H1 (cell line): ENCODE data around the gene WDSUB1. TPM values are rescaled to one million over a fixed set of nuclear protein-coding genes. Genes with fewer than 3 reads are reported as not detected.

ENCODE experiments used
- CTCF ChIA-PET: fragments of 300-600 bp; sonication (Branson Sonifier 250); formaldehyde crosslinking; loops from one replicate; lab custom pipeline; 2021; ENCODE audit not compliant: partially characterized antibody; lab: Charles Lee
- POLR2A ChIA-PET: fragments of 300-600 bp; sonication (Branson Sonifier 250); formaldehyde crosslinking; loops from one replicate; lab custom pipeline; 2021; ENCODE audit warnings: inconsistent platforms; ENCODE audit not compliant: partially characterized antibody; lab: Charles Lee
- DNase-seq, 2 experiments: peaks; one replicate each; pipeline versions ENCODE4 v3.0.0 to v3.0.0-alpha.2; 2010 to 2022; ENCODE audit warnings: low spot score in 2 of 2, low read depth in 1 of 2, mixed read lengths in 1 of 2
- FAIRE-seq: peaks from 2 replicates; lab custom pipeline; 2011; peaks lifted over from hg19 to GRCh38; lab: Jason Lieb, UNC
- H2AFZ ChIP-seq: 2 replicates; pipeline ENCODE4 v1.8.1; 2012; ENCODE audit warnings: low read length, inconsistent platforms
- H2AK5ac ChIP-seq: 2 replicates; pipeline ENCODE4 v1.6.1; 2013; ENCODE audit warnings: low read depth, low read length
- H2BK120ac ChIP-seq: replicated peaks from 2 replicates; pipeline ENCODE3; 2013; ENCODE audit warnings: low read depth, low read length, inconsistent platforms
- H2BK12ac ChIP-seq: 2 replicates; pipeline ENCODE4 v1.6.1; 2013; ENCODE audit warnings: low read depth, low read length
- H2BK15ac ChIP-seq: 2 replicates; pipeline ENCODE4 v1.6.1; 2013; ENCODE audit warnings: low read length
- H2BK20ac ChIP-seq: 2 replicates; pipeline ENCODE4 v1.6.1; 2013; ENCODE audit warnings: low read length
- H2BK5ac ChIP-seq: 2 replicates; pipeline ENCODE4 v1.6.1; 2013; ENCODE audit warnings: low read depth, low read length
- H3K14ac ChIP-seq: 2 replicates; pipeline ENCODE4 v1.6.1; 2013; ENCODE audit warnings: inconsistent platforms; ENCODE audit not compliant: insufficient read length
- H3K18ac ChIP-seq: 2 replicates; pipeline ENCODE4 v1.6.1; 2013; ENCODE audit warnings: low read length; ENCODE audit errors: extremely low read depth
- H3K23ac ChIP-seq: 2 replicates; pipeline ENCODE4 v1.6.1; 2013; ENCODE audit warnings: inconsistent platforms; ENCODE audit not compliant: insufficient read length
- H3K23me2 ChIP-seq: 2 replicates; pipeline ENCODE4 v1.6.1; 2013; ENCODE audit warnings: low read depth, low read length
- H3K27ac ChIP-seq: 2 replicates; pipeline ENCODE4 v1.6.1; 2011; ENCODE audit warnings: low read depth, low read length, inconsistent platforms
- H3K27me3 ChIP-seq, 4 experiments: replicated peaks in 1 of 4; 1 replicate in 1 of 4; 2 replicates in 3 of 4; pipeline versions ENCODE4 v1.6.1 to v1.8.1; 2011 to 2013; ENCODE audit warnings: low read length in 3 of 4, mild to moderate bottlenecking in 3 of 4, inconsistent platforms in 2 of 4, mixed read lengths in 2 of 4, moderate library complexity in 1 of 4; ENCODE audit not compliant: control insufficient read depth in 3 of 4, insufficient read depth in 3 of 4; ENCODE audit errors: extremely low read depth in 1 of 4
- H3K36me3 ChIP-seq, 4 experiments: 2 replicates each; pipeline versions ENCODE4 v1.6.1 to v1.8.1; 2011 to 2013; ENCODE audit warnings: mild to moderate bottlenecking in 4 of 4, low read length in 3 of 4, moderate library complexity in 2 of 4, control low read depth in 1 of 4, inconsistent platforms in 1 of 4; ENCODE audit not compliant: insufficient read depth in 4 of 4, control insufficient read depth in 2 of 4
- H3K4ac ChIP-seq: replicated peaks from 2 replicates; pipeline ENCODE3; 2013; ENCODE audit warnings: low read length, low read depth, mixed read lengths, inconsistent platforms; ENCODE audit not compliant: insufficient read length
- H3K4me1 ChIP-seq, 4 experiments: replicated peaks in 1 of 4; 1 replicate in 1 of 4; 2 replicates in 3 of 4; pipeline versions ENCODE4 v1.6.1 to v1.8.1; 2011 to 2013; ENCODE audit warnings: low read length in 3 of 4, inconsistent platforms in 2 of 4, mixed read lengths in 1 of 4; ENCODE audit not compliant: insufficient read depth in 4 of 4, control insufficient read depth in 3 of 4
- H3K4me2 ChIP-seq, 2 experiments: 2 replicates each; pipeline versions ENCODE4 v1.6.1 to v1.8.1; 2011 to 2013; ENCODE audit warnings: low read depth in 2 of 2, low read length in 2 of 2, control low read depth in 1 of 2, inconsistent platforms in 1 of 2, mild to moderate bottlenecking in 1 of 2; ENCODE audit not compliant: insufficient read depth in 1 of 2
- H3K4me3 ChIP-seq, 4 experiments: fragments of 200-600, 300-600 bp in 1 of 4; sonication (generic), shearing (Covaris generic), sonication (Bioruptor Twin) in 1 of 4; 2 replicates each; pipeline versions ENCODE4 v1.5.1 to v1.8.1; 2011 to 2016; ENCODE audit warnings: low read length in 4 of 4, low read depth in 3 of 4, control low read depth in 2 of 4, inconsistent platforms in 2 of 4, mild to moderate bottlenecking in 2 of 4, mixed read lengths in 1 of 4, moderate library complexity in 1 of 4; ENCODE audit not compliant: insufficient read depth in 2 of 4; ENCODE audit errors: extremely low read depth in 1 of 4
- H3K56ac ChIP-seq: replicated peaks from 2 replicates; pipeline ENCODE3; 2013; ENCODE audit warnings: low read depth, mild to moderate bottlenecking, mixed read lengths, low read length, inconsistent platforms; ENCODE audit not compliant: insufficient read length
- H3K79me1 ChIP-seq: 2 replicates; pipeline ENCODE4 v1.6.1; 2013; ENCODE audit warnings: low read depth, low read length, control low read depth
- H3K79me2 ChIP-seq, 2 experiments: 2 replicates each; pipeline versions ENCODE4 v1.6.1 to v1.8.1; 2012 to 2013; ENCODE audit warnings: low read length in 2 of 2, mild to moderate bottlenecking in 2 of 2, inconsistent platforms in 1 of 2; ENCODE audit not compliant: insufficient read depth in 2 of 2, control insufficient read depth in 1 of 2
- H3K9ac ChIP-seq, 4 experiments: replicated peaks in 1 of 4; 1 replicate in 1 of 4; 2 replicates in 3 of 4; pipeline versions ENCODE4 v1.6.1 to v1.8.1; 2011 to 2013; ENCODE audit warnings: low read depth in 3 of 4, low read length in 3 of 4, control low read depth in 2 of 4, mild to moderate bottlenecking in 2 of 4, moderate library complexity in 2 of 4, inconsistent platforms in 1 of 4; ENCODE audit errors: extremely low read depth in 1 of 4
- H3K9me3 ChIP-seq, 2 experiments: 2 replicates each; pipeline versions ENCODE4 v1.6.1 to v1.8.1; 2012 to 2013; ENCODE audit warnings: mild to moderate bottlenecking in 2 of 2, moderate library complexity in 2 of 2, control low read depth in 1 of 2, inconsistent platforms in 1 of 2, low read depth in 1 of 2, low read length in 1 of 2, mixed read lengths in 1 of 2; ENCODE audit not compliant: insufficient read depth in 2 of 2
- H4K20me1 ChIP-seq, 2 experiments: replicated peaks in 1 of 2; 2 replicates each; pipeline versions ENCODE3 to v1.8.1; 2011 to 2013; ENCODE audit warnings: inconsistent platforms in 2 of 2, low read length in 2 of 2, mild to moderate bottlenecking in 1 of 2; ENCODE audit not compliant: insufficient read depth in 2 of 2, control insufficient read depth in 1 of 2
- H4K5ac ChIP-seq: 2 replicates; pipeline ENCODE4 v1.6.1; 2013; ENCODE audit warnings: low read length, low read depth, mixed read lengths, inconsistent platforms; ENCODE audit not compliant: insufficient read length
- H4K8ac ChIP-seq: 2 replicates; pipeline ENCODE4 v1.8.0; 2013; ENCODE audit warnings: mild to moderate bottlenecking, moderate library complexity, low read length, inconsistent platforms; ENCODE audit not compliant: insufficient read depth; ENCODE audit errors: extremely low read depth
- H4K91ac ChIP-seq: replicated peaks from 2 replicates; pipeline ENCODE3; 2013; ENCODE audit warnings: low read length, mixed read lengths, inconsistent platforms; ENCODE audit not compliant: insufficient read length
- ASH2L ChIP-seq: fragments of 200-600, 300-600 bp; sonication (generic); IDR thresholded peaks from one replicate; pipeline ENCODE4 v1.7.1; 2017; ENCODE audit warnings: low read length
- BACH1 ChIP-seq: IDR thresholded peaks from 2 replicates; pipeline ENCODE4 v1.6.1; 2012; ENCODE audit warnings: low read length, improper control_type of control experiment
- BCL11A ChIP-seq, 2 experiments: IDR thresholded peaks; one replicate each; pipeline ENCODE4 v1.6.1; 2011; ENCODE audit warnings: low read depth in 2 of 2, low read length in 2 of 2, mild to moderate bottlenecking in 2 of 2
- CREB1 ChIP-seq: IDR thresholded peaks from 2 replicates; pipeline ENCODE4 v1.6.1; 2012; ENCODE audit warnings: inconsistent platforms
- EP300 ChIP-seq, 2 experiments: IDR thresholded peaks; 1 replicate in 1 of 2; 2 replicates in 1 of 2; pipeline ENCODE4 v1.6.1; 2011 to 2012; ENCODE audit warnings: low read depth in 2 of 2, low read length in 2 of 2, mild to moderate bottlenecking in 2 of 2, borderline replicate concordance in 1 of 2, inconsistent platforms in 1 of 2, moderate library complexity in 1 of 2
- JUN ChIP-seq: IDR thresholded peaks from 2 replicates; pipeline ENCODE4 v1.6.1; 2011; ENCODE audit warnings: low read depth, mild to moderate bottlenecking, improper control_type of control experiment, low read length
- JUND ChIP-seq: IDR thresholded peaks from 2 replicates; pipeline ENCODE4 v1.6.1; 2011; ENCODE audit warnings: mild to moderate bottlenecking, improper control_type of control experiment, low read length
- NANOG ChIP-seq: IDR thresholded peaks from 2 replicates; pipeline ENCODE4 v1.6.1; 2011; ENCODE audit warnings: low read length, low read depth, mild to moderate bottlenecking, inconsistent platforms; ENCODE audit not compliant: insufficient read depth, poor library complexity, severe bottlenecking
- RAD21 ChIP-seq, 2 experiments: IDR thresholded peaks in 1 of 2; conservative IDR thresholded peaks in 1 of 2; 2 replicates each; pipeline ENCODE4 v1.6.1; 2011; ENCODE audit warnings: low read depth in 2 of 2, low read length in 2 of 2, improper control_type of control experiment in 1 of 2, inconsistent platforms in 1 of 2, mild to moderate bottlenecking in 1 of 2, moderate library complexity in 1 of 2
- RNF2 ChIP-seq: fragments of 200-900, 300-1000 bp; sonication (generic); IDR thresholded peaks from 2 replicates; pipeline ENCODE4 v1.7.1; 2016; ENCODE audit warnings: borderline replicate concordance, low read depth, mild to moderate bottlenecking, antibody characterized with exemption, low read length; ENCODE audit not compliant: poor library complexity, severe bottlenecking; ENCODE audit errors: missing control alignments
- SUZ12 ChIP-seq: fragments of 200-600 bp; sonication (generic); IDR thresholded peaks from 2 replicates; pipeline ENCODE4 v1.6.1; 2012; ENCODE audit warnings: mild to moderate bottlenecking, inconsistent platforms, low read length, moderate library complexity, mixed read lengths
- TCF12 ChIP-seq: IDR thresholded peaks from 2 replicates; pipeline ENCODE4 v1.6.1; 2011; ENCODE audit warnings: low read depth, mild to moderate bottlenecking, low read length
- whole genome bisulfite sequencing, 2 experiments: shearing (Covaris generic) in 1 of 2; methylation state at CpG; one replicate each; pipeline versions ENCODE4 v1.1.6 to v1.1.7; 2013 to 2015; ENCODE audit warnings: low lambda C conversion rate in 2 of 2, mixed read lengths in 2 of 2, inconsistent platforms in 1 of 2, low coverage in 1 of 2, missing lambda C conversion rate in 1 of 2; ENCODE audit not compliant: insufficient replicate concordance in 2 of 2, insufficient coverage in 1 of 2, insufficient read length in 1 of 2; ENCODE audit errors: extremely low coverage in 1 of 2, missing lambda C conversion rate in 1 of 2; 5-methylcytosine and 5-hydroxymethylcytosine counted together
- polyA plus RNA-seq, 7 experiments: library from polyadenylated mRNA; depleted of rRNA in 3 of 7; stranded (reverse) in 5 of 7; unstranded in 2 of 7; fragments of >200 nt in 5 of 7; fragments of 200-250 nt in 2 of 7; gene quantifications; 1 replicate in 5 of 7; 2 replicates in 1 of 7; 4 replicates in 1 of 7; pipeline versions ENCODE4 v1.2.1 to v1.2.3, GENCODE V29; 2011 to 2013; ENCODE audit warnings: missing spikeins in 2 of 7, mixed read lengths in 2 of 7
- total RNA-seq: library from RNA; stranded (reverse); fragmentation: NEBNext Ultra II Directional; extraction: Animal tissue kit (Norgen Biotek cat#: 25700); gene quantifications from 2 replicates; pipeline ENCODE4 v1.2.1, GENCODE V29; 2021

WDSUB1 gene
- total and polyA plus RNA-seq, 2 of the 8 experiments (the other 6 are each of a cell fraction or from before 2014, with no cell fraction given) = 5.5 to 8.0 TPM

- ChIA-PET CTCF (no interaction called here), POLR2A (interaction anchor here (1.1 kb wide), 1 partner anchor 14 kb away, joined by 3 read pairs; the partner anchor contains the start of gene WDSUB1)
- no peaks in the 10 kb centered on the region for H3K4me1 ChIP-seq
- no peak overlapping the region for H2AFZ ChIP-seq
- no peak overlapping the region for H3K4me3 ChIP-seq
- H3K27me3 ChIP-seq = no peaks in the 10 kb centered on the region
- H3K56ac ChIP-seq = no peak overlapping the region
- no peak overlapping the region for H2BK12ac ChIP-seq
- no peak overlapping the region for H3K23ac ChIP-seq
- no peaks in the 10 kb centered on the region for H3K79me2 ChIP-seq
- no peak overlapping the region for H2BK5ac ChIP-seq
- H3K4ac ChIP-seq = no peak overlapping the region
- H2BK120ac ChIP-seq = no peak overlapping the region
- 81% methylated on average over 5 of the region's 5 CpGs; no CpG with 5 or more reads in 1 of the 2 experiments for WGBS, 2 experiments
- no peak overlapping the region for H4K91ac ChIP-seq
- H3K4me2 ChIP-seq = no peak overlapping the region
- H3K23me2 ChIP-seq = no peaks in the 10 kb centered on the region; the same call in 1 of the 2 replicates
- DNase-seq = no peak
- no peak overlapping the region for H2BK15ac ChIP-seq
- H3K9ac ChIP-seq = no peak overlapping the region
- no peak overlapping the region for H2AK5ac ChIP-seq
- no peak overlapping the region for H4K5ac ChIP-seq
- H3K9me3 ChIP-seq = no peaks in the 10 kb centered on the region
- H4K20me1 ChIP-seq = no peaks in the 10 kb centered on the region
- H2BK20ac ChIP-seq = no peak overlapping the region
- H3K36me3 ChIP-seq = peaks cover 0 to 4% (median 0%) of the 10 kb centered on the region in 4 experiments; a peak in 2 of 8 replicates
- TF ChIP-seq TCF12 = no peak
- TF ChIP-seq BCL11A (IDR thresholded peaks at IDR 0.05; ENCODE audit: low read depth in 2 of 2, low read length in 2 of 2) = no peak
- TF ChIP-seq JUND = no peak
- no peak for TF ChIP-seq RNF2
- TF ChIP-seq JUN = no peak
- no peak for TF ChIP-seq SUZ12
- no peak for TF ChIP-seq BACH1
- TF ChIP-seq ASH2L = no peak
- TF ChIP-seq EP300 (IDR thresholded peaks at IDR 0.05; ENCODE audit: borderline replicate concordance in 1 of 2, low read depth in 2 of 2, low read length in 2 of 2) = no peak
- TF ChIP-seq NANOG = no peak
- TF ChIP-seq RAD21 (IDR thresholded peaks at IDR 0.05 in 1 of 2, conservative IDR thresholded peaks at IDR 0.05 in 1 of 2; ENCODE audit: low read depth in 2 of 2, low read length in 2 of 2) = no peak
- TF ChIP-seq CREB1 = no peak
- no peak overlapping the region for H3K14ac ChIP-seq
- no peak for FAIRE-seq
- H3K27ac ChIP-seq = no peak overlapping the region
- no peak overlapping the region for H3K18ac ChIP-seq
- no peaks in the 10 kb centered on the region for H3K79me1 ChIP-seq
- no peak overlapping the region for H4K8ac ChIP-seq
Measured at GRCh38 chr2:159272156-159272555, 14.3 kb downstream of the WDSUB1 start.
